HCT116 (cell line): ENCODE measurements around the gene SEMA6D.

Experiments used
- EGR1 ChIP-seq: IDR thresholded peaks from 2 replicates; pipeline ENCODE4 v1.6.1; 2012; ENCODE audit warnings: low read depth
- EZH2phosphoT487 ChIP-seq: fragments of 200-600 bp; IDR thresholded peaks from 2 replicates; pipeline ENCODE4 v1.6.1; 2018; ENCODE audit warnings: antibody characterized with exemption, borderline replicate concordance
- POLR2A ChIP-seq: IDR thresholded peaks from 2 replicates; pipeline ENCODE4 v1.7.0; 2011; ENCODE audit warnings: borderline replicate concordance; ENCODE audit not compliant: insufficient read depth, insufficient read length; ENCODE audit errors: extremely low read depth
- POLR2AphosphoS5 ChIP-seq: IDR thresholded peaks from 2 replicates; pipeline ENCODE4 v1.6.1; 2011; ENCODE audit warnings: mild to moderate bottlenecking, low read depth, low read length, moderate library complexity
- RAD21 ChIP-seq: IDR thresholded peaks from 2 replicates; pipeline ENCODE4 v1.6.1; 2012; ENCODE audit warnings: low read depth, mild to moderate bottlenecking
- SIN3A ChIP-seq: IDR thresholded peaks from 2 replicates; pipeline ENCODE4 v1.6.1; 2012; ENCODE audit warnings: low read depth
- YY1 ChIP-seq: IDR thresholded peaks from 2 replicates; pipeline ENCODE4 v1.6.1; 2011; ENCODE audit warnings: low read length, low read depth, moderate library complexity, mild to moderate bottlenecking; ENCODE audit not compliant: insufficient replicate concordance; ENCODE audit errors: extremely low read depth
- ZNF274 ChIP-seq: fragments of 200-500 bp; sonication (Bioruptor generic); IDR thresholded peaks from 2 replicates; pipeline ENCODE4 v1.6.1; 2014; ENCODE audit warnings: mild to moderate bottlenecking, low read depth, low read length, inconsistent platforms
- TF ChIP-seq, protein P1 (sequence below): IDR thresholded peaks from 2 replicates; pipeline ENCODE4 v1.6.1; 2012
- TF ChIP-seq, protein P2 (sequence below), 3 experiments: fragments of 200-600 bp in 1 of 3; sonication (generic) in 1 of 3; IDR thresholded peaks in 2 of 3; conservative IDR thresholded peaks in 1 of 3; 2 replicates each; pipeline ENCODE4 v1.5.1; 2012 to 2017; ENCODE audit warnings: low read depth in 2 of 3, low read length in 2 of 3, antibody characterized with exemption in 1 of 3, borderline replicate concordance in 1 of 3, control low read depth in 1 of 3, mild to moderate bottlenecking in 1 of 3, mixed read lengths in 1 of 3, mixed run types in 1 of 3, moderate library complexity in 1 of 3; ENCODE audit not compliant: insufficient read depth in 1 of 3

DNA sequence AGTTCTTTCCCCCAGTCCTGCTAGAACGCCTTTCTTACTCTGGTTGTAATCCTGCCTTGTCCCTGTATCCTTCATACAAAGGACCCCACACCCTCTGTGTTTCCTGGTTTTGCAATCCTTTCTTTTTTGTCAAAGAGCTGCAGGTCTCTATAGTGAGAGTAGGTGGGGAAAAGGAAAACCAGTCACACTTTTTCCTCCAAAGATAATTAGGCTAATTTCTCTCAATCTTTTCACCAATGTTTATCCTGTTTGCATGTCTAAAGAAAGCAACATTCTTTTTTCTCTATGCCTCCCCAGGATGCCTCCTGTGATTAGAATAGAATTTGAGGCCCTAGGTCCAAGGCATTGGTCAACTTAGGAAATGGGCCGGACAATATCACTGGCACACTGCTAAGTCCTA, 25.4 kb downstream of the SEMA6D start:
- TF ChIP-seq ZNF274, result no peak
- TF ChIP-seq POLR2A, result no peak
- TF ChIP-seq, protein P1, sequence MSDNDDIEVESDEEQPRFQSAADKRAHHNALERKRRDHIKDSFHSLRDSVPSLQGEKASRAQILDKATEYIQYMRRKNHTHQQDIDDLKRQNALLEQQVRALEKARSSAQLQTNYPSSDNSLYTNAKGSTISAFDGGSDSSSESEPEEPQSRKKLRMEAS, result no peak
- TF ChIP-seq POLR2AphosphoS5, result no peak
- no peak for TF ChIP-seq EZH2phosphoT487
- TF ChIP-seq, protein P2, sequence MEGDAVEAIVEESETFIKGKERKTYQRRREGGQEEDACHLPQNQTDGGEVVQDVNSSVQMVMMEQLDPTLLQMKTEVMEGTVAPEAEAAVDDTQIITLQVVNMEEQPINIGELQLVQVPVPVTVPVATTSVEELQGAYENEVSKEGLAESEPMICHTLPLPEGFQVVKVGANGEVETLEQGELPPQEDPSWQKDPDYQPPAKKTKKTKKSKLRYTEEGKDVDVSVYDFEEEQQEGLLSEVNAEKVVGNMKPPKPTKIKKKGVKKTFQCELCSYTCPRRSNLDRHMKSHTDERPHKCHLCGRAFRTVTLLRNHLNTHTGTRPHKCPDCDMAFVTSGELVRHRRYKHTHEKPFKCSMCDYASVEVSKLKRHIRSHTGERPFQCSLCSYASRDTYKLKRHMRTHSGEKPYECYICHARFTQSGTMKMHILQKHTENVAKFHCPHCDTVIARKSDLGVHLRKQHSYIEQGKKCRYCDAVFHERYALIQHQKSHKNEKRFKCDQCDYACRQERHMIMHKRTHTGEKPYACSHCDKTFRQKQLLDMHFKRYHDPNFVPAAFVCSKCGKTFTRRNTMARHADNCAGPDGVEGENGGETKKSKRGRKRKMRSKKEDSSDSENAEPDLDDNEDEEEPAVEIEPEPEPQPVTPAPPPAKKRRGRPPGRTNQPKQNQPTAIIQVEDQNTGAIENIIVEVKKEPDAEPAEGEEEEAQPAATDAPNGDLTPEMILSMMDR (IDR thresholded peaks at IDR 0.05 in 2 of 3, conservative IDR thresholded peaks at IDR 0.05 in 1 of 3; ENCODE audit: borderline replicate concordance in 1 of 3, insufficient read depth in 1 of 3, low read depth in 2 of 3, low read length in 2 of 3), result no peak
- TF ChIP-seq YY1, result no peak
- TF ChIP-seq EGR1, result no peak
- no peak for TF ChIP-seq RAD21
- TF ChIP-seq SIN3A, result no peak
